ENCODE data around the gene OSBPL3.

GRCh38 chr7:24769851-24770250, 210.1 kb downstream of the OSBPL3 start:
- TF ChIP-seq CTCF (IDR thresholded peaks at IDR 0.05 in 2 of 3, conservative IDR thresholded peaks at IDR 0.05 in 1 of 3; ENCODE audit: borderline replicate concordance in 1 of 3, insufficient read depth in 1 of 3, low read depth in 2 of 3, low read length in 2 of 3) = no peak
- no peak for TF ChIP-seq POLR2AphosphoS5 (IDR thresholded peaks at IDR 0.05; ENCODE audit: low read depth, low read length)
- no peak for TF ChIP-seq ATF3 (IDR thresholded peaks at IDR 0.05)
- no peak for TF ChIP-seq POLR2A (IDR thresholded peaks at IDR 0.05; ENCODE audit: borderline replicate concordance, extremely low read depth, insufficient read depth, insufficient read length)

Measured in HCT116 (cell line).